Hippocampal formation (tissue), 2 donors: ENCODE measurements around the gene CD300A.
A peak's percentile ranks its signal among the peaks of the same experiment; 100 is the strongest.

Experiments
- DNase-seq, 2 donors: peaks; one replicate each; lab custom pipeline; 2025; lab: John Stamatoyannopoulos, UW

The CD300A gene

DNA sequence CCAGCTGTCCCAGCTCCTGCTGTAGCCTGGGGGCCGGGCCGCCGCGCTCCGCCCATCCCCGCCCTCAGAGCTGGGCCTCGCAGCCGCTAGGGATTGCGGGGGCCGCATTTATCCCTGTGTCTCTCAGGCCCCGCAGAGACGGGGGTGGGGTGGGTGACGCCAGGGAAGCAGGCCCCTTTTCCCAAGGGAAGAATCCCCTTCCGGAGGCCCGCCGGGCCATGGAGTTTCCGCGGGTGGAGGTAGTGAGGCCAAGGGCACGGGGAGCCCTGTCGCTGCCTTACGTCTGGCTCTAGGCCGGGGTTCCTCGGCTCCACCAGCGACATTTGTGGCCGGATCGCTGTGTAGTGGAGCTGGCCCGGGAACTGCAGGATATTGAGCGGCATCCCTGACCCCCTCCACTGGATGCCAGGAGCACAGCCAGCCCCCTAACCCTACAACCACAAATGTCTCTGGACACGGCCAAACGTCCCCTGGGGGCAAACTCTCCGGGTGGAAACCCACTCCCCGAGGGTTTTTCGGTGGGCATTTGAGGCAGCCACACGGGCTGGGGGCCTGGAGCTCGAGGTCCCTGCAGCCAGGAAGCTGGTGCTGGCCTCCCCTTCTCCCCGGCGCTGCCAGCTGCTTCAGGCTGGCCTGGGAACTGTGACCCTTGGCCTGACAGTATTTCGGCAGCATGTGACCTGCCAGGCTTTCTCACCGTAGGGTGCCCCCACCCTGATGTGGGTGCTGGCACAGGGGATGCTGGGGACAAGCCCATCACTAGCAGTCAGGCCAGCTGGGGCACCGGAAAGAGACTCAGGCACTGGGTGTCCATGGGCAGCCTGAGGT is 12.0 kb upstream of the CD300A start:
- peak; percentile 81 to 84 for DNase-seq

DNA sequence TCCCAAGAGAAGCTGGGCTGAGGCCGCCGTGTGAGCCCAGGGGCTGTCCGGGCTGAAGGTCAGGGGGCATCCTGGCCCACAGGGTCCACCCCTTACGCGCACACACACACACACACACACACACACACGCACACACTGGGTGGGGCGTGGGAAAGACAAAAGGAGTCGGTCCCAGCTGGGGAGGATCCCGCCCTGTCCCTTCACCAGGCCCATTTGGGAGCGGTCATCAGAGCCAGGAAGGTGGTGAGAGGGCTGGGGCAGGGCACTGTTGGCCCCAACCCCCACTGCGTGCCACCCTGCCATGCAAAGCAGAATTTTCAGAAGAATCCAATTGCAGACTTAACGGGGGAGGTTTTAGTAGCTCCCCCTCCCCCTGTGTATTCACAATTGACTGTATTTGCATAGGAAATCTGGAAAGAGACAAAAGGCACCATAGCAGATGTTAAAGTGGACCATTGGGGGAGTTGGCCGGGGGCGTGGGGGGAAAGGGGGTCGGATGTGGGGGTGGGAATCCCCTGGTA is 11.3 kb upstream of the CD300A start:
- DNase-seq: no peak

DNA sequence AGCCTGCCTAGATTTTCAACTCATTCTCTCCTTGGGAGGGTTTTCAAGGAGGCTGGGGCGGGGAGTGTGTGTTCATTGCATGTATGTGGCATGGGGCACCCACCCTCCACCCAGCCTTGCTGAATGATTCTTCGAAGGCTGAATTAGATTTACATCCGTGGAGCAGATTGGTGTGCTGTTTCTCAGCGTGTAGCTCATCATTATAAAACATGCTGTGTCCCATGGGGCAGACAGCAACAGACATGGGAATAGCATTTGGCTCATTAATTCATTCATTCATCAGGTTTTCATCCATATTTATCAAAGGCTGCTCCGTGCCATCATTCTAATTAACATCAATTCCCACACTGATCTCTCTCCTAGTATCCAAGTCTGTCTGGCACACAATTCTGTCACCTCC is 10.6 kb upstream of the CD300A start:
- no peak for DNase-seq

DNA sequence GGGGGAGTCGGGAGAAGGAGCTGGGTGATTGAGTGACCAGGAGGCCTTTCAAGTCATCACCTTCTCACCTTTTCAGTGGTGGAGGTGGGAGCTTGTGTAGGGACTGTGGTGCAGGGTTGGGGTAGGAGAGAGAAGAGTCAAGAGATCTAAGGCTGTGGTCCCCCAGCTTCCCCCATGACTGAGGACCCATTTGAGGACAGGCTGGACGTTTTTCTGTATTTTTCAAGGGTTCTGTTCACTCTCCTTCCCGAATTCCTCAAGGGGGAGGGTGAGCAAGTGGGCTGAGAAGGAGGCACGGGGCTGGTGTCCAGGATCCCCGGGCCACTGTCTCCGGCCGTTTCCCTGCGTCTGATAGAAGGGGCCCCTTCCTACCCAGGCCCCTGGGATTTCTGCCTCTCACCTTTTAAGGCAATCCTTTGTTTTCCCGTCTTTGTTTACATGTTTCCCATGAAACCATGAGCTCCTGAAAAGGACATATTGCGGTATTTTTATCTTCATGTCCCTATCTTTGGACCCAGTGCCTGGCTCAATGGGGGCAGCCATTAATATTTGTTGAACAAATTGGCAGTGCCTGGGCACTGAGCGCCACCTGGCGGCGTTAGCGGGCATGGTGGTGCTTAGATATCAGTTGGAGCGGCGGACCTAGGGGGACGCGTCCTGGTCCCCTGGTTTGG is 9.2 kb upstream of the CD300A start:
- peak; percentile 32 to 68 for DNase-seq

DNA sequence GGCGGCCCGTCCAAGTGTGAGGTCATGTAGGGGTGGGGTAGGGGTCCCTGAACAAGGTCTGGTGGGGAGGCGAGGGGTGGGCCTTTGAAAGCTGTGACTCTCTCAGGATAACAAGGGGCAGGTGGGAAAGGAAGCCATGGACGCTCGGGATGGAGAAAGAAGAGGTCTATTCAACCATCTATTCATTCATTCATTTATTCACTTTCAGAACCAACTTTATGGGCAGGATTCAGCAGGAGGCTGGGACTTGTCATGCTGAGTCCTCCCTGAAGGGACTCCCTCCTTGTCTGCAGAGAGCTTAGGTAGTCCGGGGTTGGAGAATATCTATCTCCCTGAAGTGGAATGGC is 8.6 kb upstream of the CD300A start:
- no peak for DNase-seq

DNA sequence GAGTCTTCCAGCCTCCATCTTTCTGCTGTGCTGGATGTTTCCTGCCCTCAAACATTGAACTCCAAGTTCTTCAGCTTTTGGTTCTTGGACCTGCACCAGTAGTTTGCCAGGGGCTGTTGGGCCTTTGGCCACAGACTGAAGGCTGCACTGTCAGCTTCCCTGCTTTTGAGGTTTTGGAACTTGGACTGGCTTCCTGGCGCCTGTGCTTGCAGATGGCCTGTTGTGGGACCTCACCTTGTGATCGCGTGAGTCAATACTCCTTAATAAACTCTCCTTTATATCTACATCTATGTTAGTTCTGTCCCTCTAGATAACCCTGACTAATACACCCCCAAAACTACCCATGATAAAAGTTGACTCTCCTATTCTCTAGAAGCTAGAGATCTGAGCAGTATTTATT is 7.6 kb upstream of the CD300A start:
- DNase-seq: no peak

DNA sequence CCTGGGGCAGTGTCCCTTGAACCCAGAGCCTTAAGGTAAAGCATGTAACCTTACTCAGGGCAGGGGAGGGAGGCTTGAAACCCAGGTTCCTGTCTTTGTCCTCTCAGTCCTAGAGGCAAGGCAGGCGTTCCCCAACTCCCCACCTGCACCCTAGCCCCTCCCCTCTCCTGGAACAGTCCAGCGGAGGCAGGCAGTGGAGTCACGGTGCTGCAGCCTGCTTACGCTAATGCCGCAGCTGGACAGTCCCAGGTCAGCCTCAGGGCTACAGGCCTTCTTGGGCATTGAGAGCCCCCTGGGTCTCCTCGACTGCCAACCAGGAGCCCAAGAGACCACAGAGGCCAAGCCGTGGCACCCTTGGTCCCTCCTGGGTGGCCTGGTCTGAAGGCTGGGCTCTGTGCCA is 6.8 kb upstream of the CD300A start:
- no peak for DNase-seq

DNA sequence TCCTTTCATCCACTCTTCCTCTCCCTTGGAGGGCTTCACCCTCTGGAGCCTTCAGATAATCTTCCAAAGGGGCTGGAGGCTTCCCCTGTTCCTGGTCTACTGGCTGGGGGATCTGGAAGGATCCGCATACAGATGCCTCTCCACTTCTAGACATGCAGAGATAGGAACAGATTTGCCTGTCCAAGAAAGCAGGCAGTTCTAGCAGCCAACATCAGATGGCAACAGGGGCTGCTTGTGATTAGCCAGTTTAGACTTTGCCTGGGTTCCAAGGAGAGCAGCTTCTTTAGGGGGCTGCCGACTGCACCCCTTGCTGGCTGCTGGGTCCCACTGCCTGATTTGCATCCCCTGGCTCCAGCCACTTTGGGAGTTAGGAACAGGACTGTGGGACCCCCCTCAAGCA is 6.2 kb upstream of the CD300A start:
- no peak for DNase-seq

DNA sequence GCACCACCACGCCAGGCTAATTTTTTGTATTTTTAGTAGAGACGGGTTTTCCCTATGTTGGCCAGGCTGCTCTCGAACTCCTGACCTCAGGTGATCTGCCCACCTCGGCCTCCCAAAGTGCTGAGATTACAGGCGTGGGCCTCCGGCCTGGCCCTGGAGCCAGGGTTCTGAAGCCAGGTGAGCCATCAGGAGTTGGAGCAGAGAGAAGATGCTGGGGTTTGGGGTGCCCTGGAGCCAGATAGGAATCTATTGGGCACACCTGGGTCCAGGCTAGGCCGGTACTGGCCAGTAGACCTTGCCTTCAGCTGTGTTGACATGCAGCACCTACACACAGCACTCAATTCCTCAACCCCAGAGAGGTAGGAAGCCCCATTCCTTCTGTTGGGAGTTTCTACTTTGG is 5.4 kb upstream of the CD300A start:
- DNase-seq: no peak

DNA sequence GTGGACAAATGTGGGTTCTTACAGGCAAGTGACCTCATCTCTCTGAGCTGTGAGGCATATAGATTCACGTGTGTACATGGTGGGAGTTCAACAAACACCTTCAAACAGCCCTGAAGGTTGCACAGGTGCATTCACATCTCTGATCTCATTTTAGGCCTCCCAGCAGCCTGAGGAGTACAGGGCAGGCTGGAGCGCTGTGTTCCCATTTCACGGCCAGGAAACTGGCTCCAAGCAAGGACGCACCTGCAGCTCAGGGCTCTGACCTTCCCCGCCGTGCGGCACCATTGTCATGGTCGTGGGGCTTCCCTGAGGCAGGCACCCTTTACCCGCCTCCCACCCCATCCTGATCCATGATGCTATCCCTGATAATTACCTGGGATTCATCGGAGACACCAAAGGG is 4.8 kb upstream of the CD300A start:
- DNase-seq: no peak

DNA sequence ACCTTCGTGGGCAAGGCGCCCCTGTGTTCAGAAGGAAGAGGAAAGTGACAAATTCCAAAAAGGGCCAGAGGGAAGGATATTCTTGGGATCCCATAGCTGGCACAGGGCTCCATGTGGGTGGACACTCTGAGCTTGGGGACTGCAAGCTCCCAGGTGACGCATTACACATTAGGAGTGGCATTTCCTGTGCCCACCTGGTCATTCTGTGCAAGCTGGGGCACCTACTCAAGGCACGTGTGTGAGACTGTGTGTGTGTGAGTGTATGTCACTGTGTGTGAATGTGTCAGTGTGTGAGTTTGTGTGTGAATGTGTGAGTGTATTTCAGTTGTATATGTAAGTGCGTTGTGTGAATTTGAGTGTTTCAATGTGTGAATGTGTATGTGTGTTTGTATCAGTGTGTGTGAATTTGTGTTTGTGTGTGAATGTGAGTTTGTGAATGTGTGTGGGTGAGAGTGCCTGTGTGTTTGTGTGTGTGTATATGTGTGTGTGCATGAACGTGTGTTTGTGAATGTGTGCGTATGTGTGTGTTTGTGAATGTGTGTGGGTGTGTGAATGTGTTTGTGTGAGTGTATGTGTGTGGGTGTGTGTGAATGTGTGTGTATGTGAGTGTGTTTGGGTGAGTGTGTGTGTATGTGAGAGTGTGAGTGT is 1.6 kb upstream of the CD300A start:
- no peak for DNase-seq

DNA sequence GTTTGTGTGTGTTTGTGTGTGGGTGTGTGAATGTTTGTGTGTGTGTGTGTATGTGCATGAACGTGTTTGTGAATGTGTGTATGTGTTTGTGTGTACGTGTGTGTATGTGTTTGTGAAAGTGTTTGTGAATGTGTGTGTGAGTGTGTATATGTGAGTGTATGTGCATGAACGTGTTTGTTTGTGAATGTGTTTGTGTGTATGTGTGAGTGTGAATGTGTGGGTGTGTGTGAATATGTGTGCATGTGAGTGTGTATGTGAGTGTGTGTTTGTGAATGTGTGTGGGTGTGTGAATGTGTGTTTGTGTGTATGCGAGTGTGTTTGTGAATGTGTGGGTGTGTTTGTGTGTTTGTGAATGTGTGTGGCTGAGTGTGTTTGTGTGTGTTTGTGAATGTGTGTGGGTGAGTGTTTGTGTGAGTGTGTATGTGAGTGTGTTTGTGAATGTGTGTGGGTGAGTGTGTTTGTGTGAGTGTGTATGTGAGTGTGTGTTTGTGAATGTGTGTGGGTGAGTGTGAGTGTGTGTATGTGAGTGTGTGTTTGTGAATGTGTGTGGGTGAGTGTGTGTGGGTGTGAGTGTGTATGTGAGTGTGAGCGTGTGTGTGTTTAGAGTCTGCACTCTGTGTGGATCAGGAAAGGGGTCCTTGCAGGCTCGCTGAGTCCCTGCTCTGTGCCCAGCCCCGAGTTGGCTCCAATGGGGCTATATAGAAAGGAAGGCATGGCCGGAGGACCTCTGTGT is 890 bp upstream of the CD300A start:
- DNase-seq: no peak

DNA sequence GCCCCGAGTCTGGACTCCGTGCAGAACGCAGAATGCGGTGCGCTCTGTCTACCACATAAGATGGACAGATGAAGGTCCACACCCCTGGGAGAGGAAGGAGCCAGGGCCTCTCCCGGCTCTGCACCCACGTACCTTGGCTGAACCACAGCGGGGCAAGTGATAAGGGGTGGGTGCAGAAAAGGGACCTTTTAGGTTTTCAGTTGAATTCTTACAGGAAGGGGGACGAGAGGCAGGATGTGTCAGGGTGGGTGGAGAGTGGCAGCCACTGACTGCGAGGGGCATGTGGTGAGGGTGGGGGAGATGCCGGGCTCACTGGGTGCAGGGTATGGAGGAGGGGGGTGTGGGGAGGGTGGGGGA is 372 bp downstream of the CD300A start:
- no peak for DNase-seq

DNA sequence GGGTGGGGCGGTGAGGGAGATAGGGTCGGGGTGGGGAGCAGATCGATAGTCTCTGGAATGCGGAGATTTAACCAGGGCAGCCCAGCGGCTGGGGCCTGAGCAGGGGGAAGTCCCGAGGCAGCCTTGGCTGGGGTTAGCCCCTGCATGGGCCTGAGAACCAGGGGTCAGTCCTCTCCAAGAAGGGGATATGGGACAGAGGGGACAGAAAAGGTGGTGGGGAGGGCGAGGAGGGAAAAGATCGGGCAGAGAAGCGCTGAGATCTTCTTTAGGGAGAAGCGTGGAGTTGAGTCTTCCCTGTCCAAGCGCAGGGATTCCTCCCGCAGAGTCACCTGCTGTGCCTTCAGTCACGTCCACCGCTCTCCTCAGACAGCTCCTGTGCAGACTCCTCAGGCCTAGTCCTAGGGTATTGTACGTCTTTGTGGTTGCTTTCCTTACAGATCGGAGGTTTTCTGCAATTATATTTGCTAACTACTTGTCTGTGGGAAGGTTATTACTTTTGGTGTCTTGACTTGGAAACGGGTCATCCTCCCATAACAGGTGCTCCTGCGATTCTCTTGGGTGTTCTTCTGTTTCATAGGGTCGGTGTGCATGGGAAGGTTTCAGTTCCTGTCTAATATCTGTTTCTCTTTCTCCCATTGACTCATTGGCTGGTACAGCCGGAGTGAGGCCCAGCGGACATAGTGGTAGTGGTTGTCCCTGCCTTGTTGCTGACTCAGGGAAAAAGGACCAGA is 952 bp downstream of the CD300A start:
- DNase-seq: no peak

DNA sequence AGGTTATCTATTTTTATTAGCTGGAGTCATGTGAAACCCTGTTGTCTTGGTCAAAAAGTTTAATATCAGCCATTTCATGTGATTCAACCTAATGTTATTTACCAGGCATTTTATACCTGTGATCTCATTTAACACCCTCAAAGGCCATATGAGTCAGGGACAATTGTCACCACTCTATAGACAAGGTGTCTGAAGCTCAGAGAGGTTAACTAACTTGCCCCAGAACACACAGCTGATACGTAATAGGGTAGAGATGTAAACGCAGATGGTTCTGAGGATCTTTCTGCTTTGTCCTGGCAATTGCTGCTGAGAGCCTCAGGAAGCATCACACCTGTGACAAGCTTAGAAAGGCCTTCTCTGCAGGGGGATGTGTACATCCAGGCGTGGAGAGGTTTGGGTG is 4.9 kb downstream of the CD300A start:
- no peak for DNase-seq

DNA sequence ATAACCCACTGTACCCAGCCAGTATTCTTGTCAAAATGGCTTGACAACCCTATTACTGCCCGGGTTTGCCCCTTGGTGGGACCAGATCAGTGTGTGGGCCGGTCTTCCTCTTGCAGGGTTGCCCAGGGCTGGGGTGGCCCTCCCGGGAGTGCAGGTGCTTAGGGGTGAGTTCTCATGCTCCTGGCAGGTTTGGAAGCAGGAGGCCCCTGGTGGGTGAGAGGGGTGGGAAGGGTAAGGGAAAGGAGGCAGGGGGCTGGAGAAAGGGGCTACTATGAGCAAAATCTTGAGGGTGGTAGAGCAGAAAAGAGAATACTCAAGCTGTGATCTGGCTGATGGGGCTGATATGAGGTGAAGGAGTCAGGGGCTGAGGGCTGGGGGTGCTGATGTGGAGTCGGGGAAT is 6.5 kb downstream of the CD300A start:
- DNase-seq: no peak

DNA sequence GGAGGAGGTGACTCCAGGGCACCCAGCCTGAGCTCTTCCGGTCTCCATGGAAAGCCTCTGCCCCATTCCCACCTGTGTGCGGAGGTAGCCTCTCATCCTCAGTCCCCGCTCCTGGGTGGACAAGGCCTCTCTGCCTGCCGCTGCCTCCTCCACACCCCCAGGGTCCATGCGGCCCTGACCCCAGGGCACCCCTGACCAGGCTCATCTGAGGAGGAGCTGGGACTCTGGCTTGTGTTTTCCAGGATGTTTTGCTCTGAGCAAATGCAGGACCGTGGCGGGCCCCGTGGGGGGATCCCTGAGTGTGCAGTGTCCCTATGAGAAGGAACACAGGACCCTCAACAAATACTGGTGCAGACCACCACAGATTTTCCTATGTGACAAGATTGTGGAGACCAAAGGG is 6.9 kb downstream of the CD300A start:
- DNase-seq: no peak

DNA sequence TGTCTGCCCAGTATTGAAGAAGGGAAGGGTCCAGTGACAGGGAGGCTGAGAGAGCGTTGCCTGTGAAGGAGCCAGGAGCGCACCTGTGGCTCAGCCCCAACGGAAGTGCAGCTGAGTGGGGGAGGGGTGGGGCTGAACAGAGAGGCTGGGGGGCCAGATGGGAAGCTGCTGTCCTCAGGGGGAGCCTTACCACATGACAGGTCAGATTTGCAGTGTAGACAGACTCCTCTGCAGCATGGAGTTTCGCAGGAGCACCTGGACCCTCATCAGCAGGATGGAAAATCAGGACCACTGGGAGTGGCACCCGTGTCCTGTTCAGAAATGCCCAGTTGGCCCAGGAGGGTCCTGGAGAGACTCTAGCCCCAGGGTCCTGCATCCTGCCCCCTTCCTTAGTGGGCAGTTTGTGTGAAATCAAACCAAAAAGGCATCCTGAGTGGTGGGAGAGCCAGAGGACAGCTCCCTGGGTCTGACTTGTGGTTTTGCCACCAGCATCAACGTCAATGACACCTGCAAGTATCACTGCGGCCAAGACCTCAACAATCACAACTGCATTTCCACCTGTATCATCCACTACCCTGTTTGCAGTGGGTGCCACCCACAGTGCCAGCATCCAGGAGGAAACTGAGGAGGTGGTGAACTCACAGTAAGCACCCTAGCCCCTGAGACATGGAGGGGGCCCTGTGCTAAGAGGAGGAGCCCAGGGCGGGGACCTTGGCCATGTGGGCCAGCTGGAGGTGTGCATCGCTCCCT is 7.8 kb downstream of the CD300A start:
- no peak for DNase-seq

DNA sequence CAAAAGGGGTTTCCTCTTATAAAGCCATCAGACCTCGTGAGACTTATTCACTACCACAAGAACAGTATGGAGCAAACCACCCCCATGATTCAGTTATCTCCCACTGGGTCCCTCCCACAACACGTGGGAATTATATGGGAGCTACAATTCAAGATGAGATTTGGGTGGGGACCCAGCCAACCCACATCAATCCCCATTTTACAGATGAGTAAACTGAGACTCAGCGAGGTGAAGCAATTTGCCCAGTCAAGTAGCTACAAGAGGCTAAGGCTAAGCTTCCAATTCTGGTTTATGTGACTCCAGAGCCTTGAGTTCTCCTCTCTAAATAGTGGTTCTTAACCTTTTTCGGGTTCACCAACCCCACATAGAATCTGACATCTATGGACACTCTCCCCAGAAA is 8.8 kb downstream of the CD300A start:
- DNase-seq: no peak

DNA sequence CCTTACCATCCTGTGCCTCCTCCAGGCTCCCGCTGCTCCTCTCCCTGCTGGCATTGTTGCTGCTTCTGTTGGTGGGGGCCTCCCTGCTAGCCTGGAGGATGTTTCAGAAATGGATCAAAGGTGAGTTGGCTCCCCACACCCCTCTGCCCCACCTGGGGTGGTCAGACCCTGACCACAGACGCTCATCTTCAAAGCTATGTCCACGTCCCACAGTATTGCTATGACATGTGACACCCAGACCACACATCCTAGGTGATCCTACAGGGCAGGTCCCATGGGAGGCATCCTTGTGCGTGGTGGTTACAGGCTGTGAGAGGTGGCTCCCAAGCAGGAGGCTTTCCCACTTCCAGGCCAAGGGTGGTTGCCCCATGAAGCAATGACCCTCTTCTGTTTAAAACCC is 11.0 kb downstream of the CD300A start:
- DNase-seq: no peak
